Esophagus muscularis mucosa (tissue), 4 donors: ENCODE measurements around the gene IFT122.

Experiments
- CTCF ChIP-seq, 3 experiments: fragments of 200-600 bp in 2 of 3; fragments of 450-650 bp in 1 of 3; sonication (generic) in 2 of 3; IDR thresholded peaks; one replicate each; pipeline ENCODE4 v1.5.1; 2017 to 2019; ENCODE audit warnings: antibody characterized with exemption in 3 of 3, mild to moderate bottlenecking in 2 of 3, moderate library complexity in 1 of 3
- EP300 ChIP-seq: sonication (generic); formaldehyde crosslinking; IDR thresholded peaks from one replicate; pipeline ENCODE4 v1.6.1; 2017; ENCODE audit warnings: antibody characterized with exemption
- POLR2A ChIP-seq: fragments of 450-650 bp; IDR thresholded peaks from one replicate; pipeline ENCODE4 v1.6.1; 2017; ENCODE audit warnings: antibody characterized with exemption, moderate library complexity, mild to moderate bottlenecking, low read depth
- POLR2AphosphoS5 ChIP-seq, 2 donors: sonication (generic); formaldehyde crosslinking; IDR thresholded peaks; one replicate each; pipeline ENCODE4 v1.6.1; 2017; ENCODE audit warnings: antibody characterized with exemption in 2 of 2

GRCh38 chr3:129416415-129416814 lies 23.6 kb upstream of the IFT122 start:
- TF ChIP-seq POLR2A (no peak), CTCF (IDR thresholded peaks at IDR 0.05) (no peak), POLR2AphosphoS5 (IDR thresholded peaks at IDR 0.05) (no peak), EP300 (no peak)
